Aorta (tissue), 5 donors: ENCODE results near the gene TRRAP. TPM values are rescaled to one million over a fixed set of nuclear protein-coding genes. Genes with fewer than 3 reads are reported as not detected.
"Not testable (repeated sequence)": the region's sequence is repeated elsewhere in the genome, so short reads cannot be mapped to it uniquely, and the experiment has no call there.

Experiments
- ATAC-seq: fragments of 200-7000 bp; cut with Tn5 transposase; one replicate; pipeline ENCODE4 v1.9.1; 2022; ENCODE audit warnings: moderate library complexity; ENCODE audit not compliant: low FRiP score
- DNase-seq, 2 donors: peaks; one replicate each; pipeline ENCODE4 v3.0.0-alpha.2; 2020
- H3K27ac ChIP-seq, 2 donors: one replicate each; pipeline ENCODE4 v1.5.1; 2013; ENCODE audit warnings: low read length in 2 of 2, mild to moderate bottlenecking in 2 of 2, moderate library complexity in 2 of 2, control low read depth in 1 of 2, inconsistent platforms in 1 of 2, low read depth in 1 of 2
- H3K27me3 ChIP-seq, 2 donors: one replicate each; pipeline ENCODE4 v1.6.1; 2013; ENCODE audit warnings: control low read depth in 1 of 2, low read length in 1 of 2, mild to moderate bottlenecking in 1 of 2, moderate library complexity in 1 of 2; ENCODE audit not compliant: insufficient read depth in 2 of 2, control insufficient read depth in 1 of 2
- H3K36me3 ChIP-seq, 2 donors: one replicate each; pipeline ENCODE4 v1.6.1; 2013; ENCODE audit warnings: control low read depth in 1 of 2, low read length in 1 of 2, mild to moderate bottlenecking in 1 of 2; ENCODE audit not compliant: insufficient read depth in 2 of 2, control insufficient read depth in 1 of 2
- H3K4me1 ChIP-seq, 2 donors: one replicate each; pipeline ENCODE4 v1.6.1; 2013; ENCODE audit warnings: low read length in 2 of 2, control low read depth in 1 of 2, mild to moderate bottlenecking in 1 of 2, moderate library complexity in 1 of 2; ENCODE audit not compliant: insufficient read depth in 2 of 2, control insufficient read depth in 1 of 2
- H3K4me3 ChIP-seq, 2 donors: one replicate each; pipeline ENCODE4 v1.5.1; 2013; ENCODE audit warnings: low read length in 2 of 2, control low read depth in 1 of 2, mild to moderate bottlenecking in 1 of 2
- H3K9me3 ChIP-seq: one replicate; pipeline ENCODE4 v1.6.1; 2013; ENCODE audit warnings: mild to moderate bottlenecking, low read length; ENCODE audit not compliant: control insufficient read depth
- WGBS, 2 donors: extraction: QIAGEN DNeasy Blood & Tissue Kit; methylation state at CpG; one replicate each; pipeline ENCODE4 v1.1.7; 2013; 5-methylcytosine and 5-hydroxymethylcytosine counted together
- intact Hi-C, 2 donors: fragments of 100-400 bp; cut with DNase I; formaldehyde crosslinking; loops; one replicate each; pipeline versions ENCODE4 v1.14.2 to v1.15.0; 2022
- polyA plus RNA-seq, 2 donors: library from polyadenylated mRNA; stranded (reverse); fragments of 200-250 nt; gene quantifications; one replicate each; pipeline ENCODE4 v1.2.3, GENCODE V29; 2013
- total RNA-seq, 2 donors: library from RNA; stranded (reverse); fragmentation: NEBNext Ultra II Directional; extraction: Animal tissue kit (Norgen Biotek cat#: 25700); gene quantifications; one replicate each; pipeline ENCODE4 v1.2.1, GENCODE V29; 2021
- donor health status: healthy with polysubstance abuse.
- donor health status: Bipolar disorder and iron deficiency.
- donor health status: DM: no; HTN: no; CAD: no.
- donor health status: DM: no; HTN: no; CAD: no.
- donor health status: DM: yes; HTN: yes; CAD: no.

TRRAP gene
- total and polyA plus RNA-seq, 4 donors, result 2.4 to 41.9 (median 23.2) TPM

GRCh38 chr7:98870121-98870651 is 8.1 kb upstream of the TRRAP start:
- Histone ChIP-seq H3K4me1 (no peaks in the 10 kb centered on the region), H3K4me3 (peak overlapping the region; percentile 17 to 27), H3K27ac (peak overlapping the region in 1 of 2 donors; percentile 23), H3K36me3 (no peaks in the 10 kb centered on the region), H3K9me3 (no peaks in the 10 kb centered on the region), H3K27me3 (no peaks in the 10 kb centered on the region)
- WGBS, 2 donors, result 0 to 1% methylated on average over 33 to 35 of the region's 35 CpGs
- ATAC-seq (peak; percentile 66), DNase-seq (peak; percentile 86 to 92)
- intact Hi-C loops, result loop anchor here in 1 of 2 donors (10.0 kb wide), 1 partner anchor 585 kb away; the partner anchor contains the start of gene BRI3

GRCh38 chr7:98870807-98871491 is 7.4 kb upstream of the TRRAP start:
- Histone ChIP-seq H3K27ac (no peak overlapping the region), H3K4me1 (no peaks in the 10 kb centered on the region), H3K27me3 (no peaks in the 10 kb centered on the region), H3K4me3 (no peak overlapping the region), H3K9me3 (no peaks in the 10 kb centered on the region), H3K36me3 (no peaks in the 10 kb centered on the region)
- intact Hi-C loops, result loop anchor here in 1 of 2 donors (10.0 kb wide), 1 partner anchor 586 kb away; the partner anchor contains the start of gene BRI3
- peak in 1 of 2 donors; percentile 57 for DNase-seq
- WGBS, 2 donors, result 92 to 94% methylated on average over 17 of the region's 17 CpGs
- ATAC-seq, result no peak

DNA sequence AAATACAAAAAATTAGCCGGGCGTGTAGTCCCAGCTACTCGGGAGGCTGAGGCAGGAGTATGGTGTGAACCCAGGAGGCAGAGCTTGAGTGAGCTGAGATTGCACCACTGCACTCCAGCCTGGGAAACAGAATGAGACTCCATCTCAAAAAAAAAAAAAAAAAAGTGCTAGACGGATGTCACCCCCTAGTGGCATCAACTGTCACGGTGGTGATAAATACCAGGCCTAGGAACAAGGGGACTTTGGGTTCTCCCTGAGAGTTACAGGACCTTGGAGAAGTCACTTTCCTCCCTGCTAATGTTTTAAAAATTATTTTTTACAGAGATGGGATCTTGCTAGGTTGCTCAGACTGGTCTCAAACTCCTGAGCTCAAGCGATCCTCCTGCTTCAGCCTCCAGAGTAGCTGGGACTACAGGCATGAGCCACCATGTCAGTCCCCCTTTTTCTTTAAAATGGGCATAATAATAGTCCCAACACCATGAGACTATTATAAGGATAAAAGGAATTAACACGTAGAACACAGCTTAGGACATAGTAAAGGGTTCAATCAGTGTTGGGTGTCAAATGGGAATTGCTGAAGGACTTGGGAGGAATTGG is 5.9 kb upstream of the TRRAP start:
- ATAC-seq, result no peak
- intact Hi-C loops, result loop anchor here in 1 of 2 donors (10.0 kb wide), 1 partner anchor 588 kb away; the partner anchor contains the start of gene BRI3
- Histone ChIP-seq H3K27me3 (no peaks in the 10 kb centered on the region), H3K9me3 (no peaks in the 10 kb centered on the region), H3K27ac (no peak overlapping the region), H3K4me3 (no peak overlapping the region), H3K4me1 (no peaks in the 10 kb centered on the region), H3K36me3 (no peaks in the 10 kb centered on the region)
- DNase-seq, result peak in 1 of 2 donors; percentile 1
- 80 to 83% methylated on average over 7 of the region's 7 CpGs for WGBS, 2 donors

GRCh38 chr7:98873610-98874009 is 4.7 kb upstream of the TRRAP start:
- peak in 1 of 2 donors; percentile 57 for DNase-seq
- not testable (repeated sequence) for H3K4me1 ChIP-seq, H3K27me3 ChIP-seq, H3K27ac ChIP-seq, H3K36me3 ChIP-seq, H3K9me3 ChIP-seq, ATAC-seq, H3K4me3 ChIP-seq
- intact Hi-C loops, result loop anchor here in 1 of 2 donors (10.0 kb wide), 1 partner anchor 589 kb away; the partner anchor contains the start of gene BRI3
- WGBS, 2 donors, result 89 to 92% methylated on average over 11 of the region's 11 CpGs

GRCh38 chr7:98874942-98875341 is 3.4 kb upstream of the TRRAP start:
- Histone ChIP-seq H3K27ac (no peak overlapping the region), H3K4me3 (no peak overlapping the region), H3K27me3 (no peaks in the 10 kb centered on the region), H3K4me1 (no peaks in the 10 kb centered on the region), H3K9me3 (no peaks in the 10 kb centered on the region), H3K36me3 (no peaks in the 10 kb centered on the region)
- WGBS, 2 donors, result 91 to 92% methylated on average over 1 of the region's 1 CpG
- intact Hi-C loops, result loop anchor here in 1 of 2 donors (10.0 kb wide), 1 partner anchor 590 kb away; the partner anchor contains the start of gene BRI3
- DNase-seq, result no peak
- ATAC-seq, result no peak

DNA sequence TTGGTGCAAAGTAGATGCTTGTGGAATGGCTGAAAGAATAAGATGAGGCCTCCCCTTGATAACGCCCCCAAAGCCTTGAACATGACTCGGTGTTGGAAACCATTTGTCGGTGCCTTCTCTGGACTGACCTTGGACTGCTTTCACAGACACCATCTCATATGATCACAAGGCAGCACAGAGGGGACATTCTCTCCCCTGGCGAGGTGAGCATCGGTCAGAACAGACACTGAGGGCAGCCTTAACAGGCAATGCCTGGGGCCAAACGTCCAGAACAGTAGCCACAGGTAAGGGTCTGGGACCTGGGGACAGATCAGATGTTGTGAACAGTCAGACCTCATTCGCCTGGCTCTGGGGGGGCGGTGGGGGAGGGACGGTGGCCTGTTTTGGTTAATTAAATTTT is 2.8 kb upstream of the TRRAP start:
- no peak for ATAC-seq
- H3K9me3 ChIP-seq, result no peaks in the 10 kb centered on the region
- WGBS, 2 donors, result 83 to 89% methylated on average over 9 of the region's 9 CpGs

DNA sequence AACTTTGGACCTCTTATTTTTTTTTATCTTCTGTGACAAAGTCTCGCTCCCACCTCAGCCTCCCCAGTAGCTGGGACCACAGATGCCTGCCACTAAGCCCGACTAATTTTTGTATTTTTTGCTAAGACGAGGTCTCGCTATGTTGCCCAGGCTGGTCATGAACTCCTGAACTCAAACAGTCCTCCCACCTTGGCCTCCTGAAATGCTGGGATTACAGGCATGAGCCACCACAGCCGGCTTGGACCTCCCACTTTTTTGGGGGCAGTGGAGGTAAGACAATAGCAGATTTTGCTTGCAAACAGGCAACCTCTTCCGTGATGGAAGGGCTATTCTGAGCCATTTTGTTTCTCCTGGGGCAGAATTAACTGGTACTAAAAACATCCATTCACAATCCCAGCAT is 1.2 kb upstream of the TRRAP start:
- Histone ChIP-seq H3K9me3 (no peaks in the 10 kb centered on the region), H3K27ac (no peak overlapping the region), H3K36me3 (peaks cover 0 to 2% of the 10 kb centered on the region in 2 donors), H3K4me1 (no peaks in the 10 kb centered on the region), H3K27me3 (no peaks in the 10 kb centered on the region), H3K4me3 (no peak overlapping the region)
- DNase-seq (peak in 1 of 2 donors; percentile 30), ATAC-seq (no peak)
- intact Hi-C loops, result loop anchor here in 1 of 2 donors (10.0 kb wide), 1 partner anchor 592 kb away; the partner anchor contains the start of gene BRI3
- 89 to 91% methylated on average over 6 of the region's 6 CpGs for WGBS, 2 donors

More for the DNA sequence above, 2.8 kb upstream of the TRRAP start:
- Histone ChIP-seq H3K36me3 (no peaks in the 10 kb centered on the region), H3K27ac (no peak overlapping the region), H3K4me1 (no peaks in the 10 kb centered on the region), H3K27me3 (no peaks in the 10 kb centered on the region), H3K4me3 (no peak overlapping the region)
- peak in 1 of 2 donors; percentile 41 for DNase-seq
- intact Hi-C loops, result loop anchor here in 1 of 2 donors (10.0 kb wide), 1 partner anchor 591 kb away; the partner anchor contains the start of gene BRI3

GRCh38 chr7:98877692-98878364 is 504 bp upstream of the TRRAP start:
- ATAC-seq, result peak; percentile 16
- intact Hi-C loops, result loop anchor here in 1 of 2 donors (10.0 kb wide), 1 partner anchor 593 kb away; the partner anchor contains the start of gene BRI3

More at GRCh38 chr7:98877692-98878364, 504 bp upstream of the TRRAP start:
- no peak for DNase-seq
- H3K27ac ChIP-seq, result no peak overlapping the region
- peak overlapping the region; percentile 98 to 99 for H3K4me3 ChIP-seq
- H3K36me3 ChIP-seq, result peaks cover 0 to 2% of the 10 kb centered on the region in 2 donors
- no peaks in the 10 kb centered on the region for H3K9me3 ChIP-seq
- H3K27me3 ChIP-seq, result no peaks in the 10 kb centered on the region
- WGBS, 2 donors, result 24 to 27% methylated on average over 15 to 18 of the region's 18 CpGs
- H3K4me1 ChIP-seq, result no peaks in the 10 kb centered on the region
